HG02798 (cell line): Measurements from ENCODE around the gene PLD3.
"Not testable (repeated sequence)": the region's sequence is repeated elsewhere in the genome, so short reads cannot be mapped to it uniquely, and the experiment has no call there.

Experiments
- ATAC-seq: cut with Tn5 transposase; IDR thresholded peaks from one replicate; pipeline ENCODE4 v1.9.1; 2021; ENCODE audit warnings: mild to moderate bottlenecking; ENCODE audit not compliant: unreplicated experiment, poor library complexity

The PLD3 gene

GRCh38 chr19:40331052-40331451 is 17.4 kb upstream of the PLD3 start:
- no peak for ATAC-seq

GRCh38 chr19:40332669-40333068 is 15.8 kb upstream of the PLD3 start:
- no peak for ATAC-seq

DNA sequence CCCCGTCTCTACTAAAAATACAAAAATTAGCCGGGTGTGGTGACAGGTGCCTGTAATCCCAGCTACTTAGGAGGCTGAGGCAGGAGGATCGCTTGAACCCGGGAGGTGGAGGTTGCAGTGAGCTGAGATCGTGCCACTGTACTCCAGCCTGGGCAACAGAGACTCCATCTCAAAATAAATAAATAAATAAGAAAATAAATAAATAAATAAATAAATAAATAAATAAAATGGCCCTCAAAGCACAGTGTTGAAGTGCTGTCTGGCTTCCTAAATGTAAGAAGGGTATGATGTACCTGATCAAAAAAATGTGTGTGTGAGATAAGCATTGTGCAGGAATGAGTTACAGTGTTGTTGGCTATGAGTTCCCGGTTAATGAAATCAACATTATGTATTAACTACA is 15.4 kb upstream of the PLD3 start:
- not testable (repeated sequence) for ATAC-seq

DNA sequence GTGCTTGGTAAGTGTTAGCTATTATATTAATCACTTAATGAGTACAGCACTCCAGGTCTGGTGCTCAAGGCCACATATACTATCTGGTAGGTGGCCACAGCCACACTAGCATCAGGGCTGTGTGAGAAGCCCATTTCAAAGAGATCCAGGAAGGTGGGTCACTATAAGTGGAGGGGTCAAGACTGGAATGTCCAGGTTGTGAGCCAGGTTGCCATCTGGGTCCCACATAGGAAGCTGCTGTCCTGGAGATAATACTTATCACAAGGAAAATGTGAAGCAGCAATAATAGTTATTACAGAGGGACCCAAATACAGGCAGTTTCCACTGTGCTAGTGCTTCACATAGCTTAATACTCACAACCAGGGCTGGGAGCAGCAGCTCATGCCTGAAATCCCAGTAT is 13.4 kb upstream of the PLD3 start:
- ATAC-seq: no peak

DNA sequence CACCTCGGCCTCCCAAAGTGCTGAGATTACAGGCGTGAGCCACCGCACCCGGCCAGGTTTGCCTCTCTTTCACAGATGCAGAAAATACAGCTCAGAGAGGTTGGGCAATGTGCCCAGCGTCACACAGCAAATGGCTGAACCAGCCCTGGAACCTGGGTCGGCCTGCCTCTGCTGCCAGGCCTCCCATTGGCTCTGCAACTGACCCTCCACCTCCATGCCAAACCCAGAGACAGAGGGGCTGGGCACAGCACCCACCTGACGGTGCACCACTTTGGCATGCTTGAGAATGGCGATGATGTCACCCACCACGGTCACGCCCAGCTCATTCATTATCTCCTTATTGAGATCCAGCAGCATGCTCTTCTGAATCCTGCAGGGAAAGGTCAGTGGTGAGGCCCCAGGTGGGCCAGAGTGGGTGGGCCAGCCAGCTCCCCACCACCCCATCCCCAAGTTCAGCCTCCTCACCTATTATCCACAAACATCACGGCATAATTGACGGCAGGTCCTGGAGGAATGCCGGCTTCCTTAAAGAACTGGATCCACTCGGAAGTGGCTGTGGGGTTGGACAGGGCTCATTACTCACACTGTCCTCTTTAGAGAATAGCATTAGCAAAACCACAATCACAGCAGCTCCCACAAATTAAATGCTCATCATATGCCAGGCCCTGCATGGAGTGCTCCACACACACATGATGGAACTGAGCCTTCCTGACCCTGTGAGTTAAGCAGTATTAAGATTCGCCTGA is 12.5 kb upstream of the PLD3 start:
- no peak for ATAC-seq

GRCh38 chr19:40336601-40336900 is 11.9 kb upstream of the PLD3 start:
- ATAC-seq: no peak

DNA sequence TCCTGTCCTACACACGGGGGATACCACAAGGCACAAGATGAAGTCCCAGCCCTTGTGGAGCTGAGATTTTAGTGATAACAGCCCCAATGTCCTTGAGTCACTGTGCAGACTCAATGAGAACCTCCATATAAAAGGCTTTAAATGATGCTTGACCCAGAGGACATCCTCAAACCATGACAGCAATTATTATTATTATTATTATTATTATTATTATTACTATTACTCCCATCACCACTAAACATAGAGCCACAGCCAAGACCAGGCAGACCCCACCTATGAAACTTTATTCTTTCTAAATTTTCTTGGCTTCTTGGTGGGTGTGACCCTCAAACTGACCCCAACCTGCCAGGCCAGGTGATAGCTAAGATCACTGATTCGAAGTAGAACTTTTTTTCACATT is 11.4 kb upstream of the PLD3 start:
- ATAC-seq: no peak

DNA sequence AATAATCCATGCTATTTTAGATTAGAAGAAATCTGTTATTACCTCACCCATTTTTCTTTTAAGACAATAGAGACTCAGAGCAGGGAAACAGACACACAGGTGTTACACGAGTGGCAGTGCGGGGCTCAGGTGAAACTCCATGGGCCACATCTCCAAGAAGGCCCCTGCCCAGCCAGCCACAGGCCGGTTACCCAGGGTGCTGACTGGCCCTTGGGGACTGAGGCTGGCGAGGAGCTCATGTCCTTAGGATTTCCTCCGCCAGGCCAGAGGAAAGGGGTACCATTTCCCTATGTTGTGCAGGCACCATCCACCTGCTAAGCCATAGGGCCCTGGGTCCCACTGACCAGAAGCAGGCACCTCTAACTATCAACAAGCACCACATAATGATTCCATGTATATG is 10.9 kb upstream of the PLD3 start:
- ATAC-seq: no peak

- ATAC-seq: no peak
Measured at GRCh38 chr19:40339018-40339728, 9.3 kb upstream of the PLD3 start.

DNA sequence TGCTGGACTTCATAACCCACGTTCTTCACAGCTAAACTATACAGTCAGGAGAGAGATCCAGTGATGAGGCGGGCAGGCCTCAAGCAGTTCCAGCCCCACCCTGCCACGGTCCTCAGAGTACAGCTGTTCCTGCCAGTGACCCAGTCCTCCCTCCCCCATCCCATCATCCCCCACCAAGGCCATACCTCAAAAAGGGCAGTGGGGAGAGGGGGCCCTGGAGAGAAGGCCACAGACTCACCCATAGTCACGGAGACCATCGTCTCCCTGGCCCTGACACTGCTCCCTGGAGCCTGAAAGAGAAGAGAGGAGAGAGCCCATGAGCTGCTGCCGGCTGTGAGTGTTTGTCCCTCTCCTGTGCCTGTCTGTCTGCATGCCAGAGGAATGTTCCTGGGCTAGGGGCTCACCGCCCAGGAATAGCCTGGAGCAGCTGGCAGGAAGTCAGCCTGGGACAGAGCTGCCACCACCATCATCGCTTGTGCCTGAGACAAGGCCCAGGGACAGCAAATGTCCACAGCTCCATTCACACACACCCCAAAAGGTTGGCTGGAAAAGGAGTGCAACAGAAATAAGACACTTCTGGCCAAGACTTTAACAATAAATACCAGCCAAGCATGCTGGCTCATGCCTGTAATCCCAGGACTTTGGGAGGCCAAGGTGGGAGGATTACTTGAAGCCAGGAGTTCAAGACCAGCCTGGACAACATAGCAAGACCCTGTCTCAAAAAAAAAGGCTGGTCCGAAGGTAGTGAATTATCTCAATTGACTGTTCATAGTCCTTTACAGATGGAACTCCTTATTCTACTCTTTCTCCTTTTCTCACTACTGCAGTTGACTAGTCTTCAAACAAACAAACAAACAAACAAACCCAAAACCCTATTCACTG is 6.7 kb upstream of the PLD3 start:
- no peak for ATAC-seq

DNA sequence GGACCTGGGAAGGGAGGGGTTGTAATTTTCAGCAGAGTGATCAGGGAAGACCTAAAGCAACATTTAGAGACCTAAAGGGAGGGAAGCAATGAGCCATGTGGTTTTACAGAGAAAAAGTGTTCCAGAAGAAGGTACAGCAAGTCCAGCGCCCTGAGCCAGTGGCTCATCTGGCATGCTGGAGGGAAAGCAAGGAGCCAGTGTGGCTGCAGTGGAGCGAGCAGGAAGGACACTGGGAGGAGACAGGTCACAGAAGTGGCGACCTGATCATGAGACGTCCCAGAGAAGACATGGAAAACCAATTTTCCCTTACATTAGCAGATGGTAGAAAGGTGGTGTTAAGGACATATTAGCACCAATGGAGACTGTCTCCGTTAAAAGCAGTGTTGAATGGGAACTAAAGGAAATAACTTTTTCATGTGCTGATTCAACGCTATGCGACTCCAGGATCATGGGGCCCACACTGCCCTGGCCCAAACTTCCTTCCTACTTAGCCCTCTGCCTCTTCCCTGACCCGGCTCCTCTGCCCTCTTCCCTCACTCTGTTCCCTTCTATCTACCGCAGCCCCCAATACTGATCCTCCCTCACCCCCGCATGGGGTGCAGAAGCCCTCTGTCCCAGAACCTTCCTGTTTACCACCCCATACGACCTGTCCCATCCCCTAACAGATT is 5.7 kb upstream of the PLD3 start:
- no peak for ATAC-seq

DNA sequence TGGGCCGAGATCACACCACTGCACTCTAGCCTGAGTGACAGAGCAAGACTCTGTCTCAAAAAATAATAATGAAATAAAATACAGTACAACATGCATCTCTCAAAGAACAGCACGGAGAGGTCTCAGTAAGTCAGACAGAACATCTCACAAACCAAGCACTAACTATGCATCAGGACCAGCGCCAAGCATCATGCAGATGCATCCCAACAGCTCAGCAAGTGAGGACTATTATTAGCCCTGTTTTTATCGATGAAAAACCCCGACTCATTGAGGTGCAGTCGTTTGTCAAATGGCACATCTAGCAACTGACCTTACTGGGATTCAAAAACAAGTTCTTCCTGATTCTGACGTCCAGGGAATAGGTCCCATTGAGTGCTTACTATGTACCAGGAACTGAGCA is 4.1 kb upstream of the PLD3 start:
- no peak for ATAC-seq

DNA sequence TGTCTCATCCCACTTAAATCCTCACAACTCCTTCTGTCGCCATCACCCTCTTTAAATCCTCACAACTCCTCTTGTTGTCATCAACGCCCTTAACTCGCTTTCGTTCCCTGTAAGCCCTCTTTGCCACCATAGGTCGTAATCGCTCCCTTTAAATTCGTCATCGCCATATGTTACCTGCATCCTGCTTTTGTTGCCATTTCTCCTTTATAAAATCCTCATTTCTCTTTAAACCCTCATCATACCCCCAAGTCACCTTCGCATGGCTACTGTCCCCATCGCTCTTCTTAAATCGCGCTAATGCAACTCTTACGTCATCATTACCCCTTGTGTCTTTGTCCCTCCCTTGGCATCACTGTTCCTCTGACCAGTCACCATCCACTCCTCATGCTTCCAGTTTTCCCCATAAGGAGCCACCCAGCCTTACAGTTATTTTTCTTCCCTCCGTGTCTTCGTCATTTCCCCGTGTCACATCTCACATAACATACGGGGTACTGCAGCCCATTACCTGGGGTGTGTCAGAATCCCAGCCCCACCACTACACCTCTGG is 539 bp downstream of the PLD3 start:
- no peak for ATAC-seq

- no peak for ATAC-seq
Measured at GRCh38 chr19:40355975-40356680, 7.6 kb downstream of the PLD3 start.

DNA sequence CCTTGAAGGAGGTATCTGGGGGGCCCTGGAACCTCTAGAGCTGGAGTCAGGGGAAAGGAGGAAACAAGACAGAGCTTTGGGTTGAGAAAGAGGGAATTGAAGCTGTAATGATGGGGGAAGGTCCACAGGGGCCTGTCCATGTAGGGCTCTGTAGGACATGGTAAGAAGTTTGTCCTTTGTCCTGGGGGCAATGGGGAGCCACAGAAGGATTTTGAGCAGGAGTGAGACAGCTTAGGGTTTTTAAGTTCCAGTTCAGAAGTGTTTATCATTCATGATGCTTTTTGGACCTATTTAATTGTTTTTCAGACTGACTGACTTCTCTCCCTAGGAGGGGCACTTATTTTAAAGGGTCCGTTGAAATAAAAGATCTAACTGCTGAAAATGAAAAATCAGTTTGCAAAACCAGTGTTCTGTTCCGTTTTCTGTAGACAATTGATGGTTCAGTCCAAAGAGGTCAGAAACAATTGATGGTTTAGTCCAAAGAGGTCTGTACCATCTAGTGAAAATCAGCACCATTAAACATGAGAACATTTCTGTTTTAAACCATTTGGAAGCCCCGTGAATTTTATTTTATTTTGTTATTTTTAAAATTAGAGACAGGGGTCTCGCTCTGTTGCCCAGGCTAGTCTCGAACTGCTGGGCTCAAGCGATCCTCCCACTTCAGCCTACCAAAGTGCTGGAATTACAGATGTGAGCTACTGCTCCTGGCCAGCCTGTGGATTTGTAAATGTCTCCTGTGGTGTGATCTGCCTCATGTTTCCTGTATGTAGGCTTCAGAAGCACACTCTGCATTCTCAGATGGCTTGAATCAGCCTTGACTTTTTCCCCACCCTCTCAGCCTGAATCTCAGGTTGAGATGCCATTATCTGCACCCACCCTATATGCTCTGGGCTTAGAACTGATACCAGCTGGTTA is 8.4 kb downstream of the PLD3 start:
- no peak for ATAC-seq

DNA sequence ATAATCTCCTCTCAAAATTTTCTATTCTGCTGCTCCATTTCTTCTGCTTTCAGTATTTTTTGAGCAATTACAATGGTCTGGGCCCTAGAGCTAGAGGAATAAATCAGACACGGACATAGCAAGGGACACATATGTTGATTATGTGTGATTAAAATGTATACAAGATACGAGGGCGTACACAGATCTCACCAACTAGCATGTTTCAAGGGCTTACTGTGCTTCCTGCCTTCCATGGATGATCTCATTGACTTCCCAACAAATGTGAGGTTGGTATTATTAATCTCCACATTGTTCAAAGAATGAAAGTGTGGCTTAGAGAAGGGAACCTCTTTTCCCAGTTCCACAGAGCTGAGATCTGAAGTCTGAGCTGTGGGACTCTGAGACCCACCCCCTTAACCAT is 9.1 kb downstream of the PLD3 start:
- no peak for ATAC-seq

GRCh38 chr19:40358773-40359172 is 10.3 kb downstream of the PLD3 start:
- ATAC-seq: no peak

DNA sequence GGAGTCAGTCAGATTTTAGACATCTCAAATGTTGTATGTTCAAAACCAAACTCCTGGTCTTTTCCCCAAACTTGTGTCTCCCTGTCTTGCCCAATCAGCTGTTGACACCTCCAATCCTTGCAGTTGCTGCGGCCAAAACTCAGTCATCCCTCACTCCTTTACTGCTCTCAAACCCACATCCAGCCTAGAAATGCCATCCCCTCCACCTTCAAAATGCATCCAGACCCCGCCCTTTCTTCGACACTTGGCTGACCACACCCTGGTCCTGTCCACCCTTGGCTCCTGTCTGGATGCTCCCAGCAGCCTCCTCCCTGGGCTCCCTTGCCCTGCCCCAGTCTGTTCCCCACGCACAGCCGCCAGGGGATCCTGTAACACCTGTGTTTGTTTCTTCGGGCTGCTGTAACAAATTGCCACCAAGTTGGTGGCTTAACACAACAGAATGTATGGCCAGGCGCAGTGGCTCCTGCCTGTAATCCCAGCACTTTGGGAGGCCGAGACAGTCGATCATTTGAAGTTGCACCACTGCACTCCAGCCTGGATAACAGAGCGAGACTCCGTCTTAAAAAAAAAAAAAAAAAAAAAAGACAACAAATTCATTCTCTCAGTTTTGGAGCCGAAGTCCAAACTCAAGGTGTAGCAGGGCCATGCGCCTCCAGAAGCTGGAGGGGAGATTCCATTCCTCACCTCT is 11.7 kb downstream of the PLD3 start:
- no peak for ATAC-seq
